Gastroesophageal sphincter (tissue), 4 donors: ENCODE results near the gene FBXO3. TPM values are rescaled to one million over a fixed set of nuclear protein-coding genes. Genes with fewer than 3 reads are reported as not detected.

Source experiments
- ATAC-seq: fragments of 150-250 bp; one replicate; pipeline ENCODE4 v1.9.1; 2016; ENCODE audit warnings: mild to moderate bottlenecking, moderate library complexity
- H3K27ac ChIP-seq, 4 donors: fragments of 200-600 bp; sonication (generic) in 3 of 4; 1 replicate in 3 of 4; 2 replicates in 1 of 4; pipeline ENCODE4 v1.5.1; 2016 to 2019
- H3K27me3 ChIP-seq: fragments of 200-600 bp; sonication (generic); one replicate; pipeline ENCODE4 v1.5.1; 2019
- H3K36me3 ChIP-seq, 2 donors: fragments of 200-600 bp; sonication (generic); one replicate each; pipeline ENCODE4 v1.5.1; 2019; ENCODE audit warnings: control low read depth in 1 of 2
- H3K4me1 ChIP-seq, 3 donors: fragments of 200-600 bp; sonication (generic); 1 replicate in 2 of 3; 2 replicates in 1 of 3; pipeline ENCODE4 v1.5.1; 2016 to 2019; ENCODE audit warnings: control low read depth in 2 of 3
- H3K4me3 ChIP-seq, 2 donors: fragments of 200-600 bp; sonication (generic); one replicate each; pipeline ENCODE4 v1.5.1; 2019; ENCODE audit warnings: mild to moderate bottlenecking in 1 of 2, moderate library complexity in 1 of 2
- H3K9me3 ChIP-seq, 3 donors: fragments of 200-600 bp; sonication (generic); one replicate each; pipeline ENCODE4 v1.5.1; 2017 to 2019; ENCODE audit warnings: control low read depth in 2 of 3
- EP300 ChIP-seq: sonication (generic); formaldehyde crosslinking; IDR thresholded peaks from one replicate; pipeline ENCODE4 v1.6.1; 2017; ENCODE audit warnings: antibody characterized with exemption, mild to moderate bottlenecking
- POLR2A ChIP-seq, 2 donors: fragments of 450-650 bp; IDR thresholded peaks; one replicate each; pipeline ENCODE4 v1.6.1; 2017; ENCODE audit warnings: antibody characterized with exemption in 2 of 2, mild to moderate bottlenecking in 2 of 2, moderate library complexity in 1 of 2
- POLR2AphosphoS5 ChIP-seq: sonication (generic); formaldehyde crosslinking; IDR thresholded peaks from one replicate; pipeline ENCODE4 v1.6.1; 2017; ENCODE audit warnings: antibody characterized with exemption
- WGBS, 2 donors: methylation state at CpG; one replicate each; pipeline ENCODE4 v1.1.5; 2018; ENCODE audit warnings: low coverage in 1 of 2; 5-methylcytosine and 5-hydroxymethylcytosine counted together
- total RNA-seq, 4 donors: library from RNA; depleted of rRNA; stranded (reverse); fragments of >200 nt; gene quantifications; one replicate each; pipeline ENCODE4 v1.1.0, GENCODE V29; 2016
- TF ChIP-seq, protein P1 (sequence below), 4 experiments: fragments of 200-600 bp in 2 of 4; fragments of 450-650 bp in 2 of 4; sonication (generic) in 1 of 4; IDR thresholded peaks; one replicate each; pipeline ENCODE4 v1.5.1; 2017 to 2019; ENCODE audit warnings: antibody characterized with exemption in 4 of 4, mild to moderate bottlenecking in 2 of 4, moderate library complexity in 2 of 4

The FBXO3 gene
- total RNA-seq, 4 donors from 2014 or later, result 38.8 to 81.4 (median 55.7) TPM

DNA sequence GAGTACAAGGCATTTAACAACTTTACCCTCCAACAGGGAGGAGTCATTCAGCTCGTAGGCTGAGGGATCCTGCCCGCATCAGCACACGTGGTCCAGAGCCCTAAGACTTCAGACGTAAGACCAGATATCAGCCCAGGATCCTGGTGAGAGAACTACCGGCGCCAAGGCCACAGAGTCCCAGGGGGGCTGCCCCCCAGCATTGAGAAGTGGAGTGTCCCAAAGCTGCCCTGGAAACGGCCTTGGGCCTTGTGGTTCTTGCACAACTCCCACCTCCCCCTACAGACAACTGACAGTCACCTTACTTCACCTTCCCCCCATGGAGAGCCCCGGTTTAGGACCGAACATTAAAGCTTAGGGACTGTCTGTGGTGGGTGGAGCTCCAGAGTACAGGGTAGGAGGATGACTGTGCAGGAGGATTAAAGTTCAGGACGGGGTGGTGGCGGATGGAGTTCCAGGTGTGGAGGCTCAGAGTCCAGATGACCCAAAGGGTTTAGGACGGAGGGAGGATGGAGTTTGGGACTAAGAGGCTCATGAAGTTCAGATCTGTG, 74.7 kb downstream of the FBXO3 start:
- no peak overlapping the region for H3K4me3 ChIP-seq
- ATAC-seq, result no peak
- H3K27ac ChIP-seq, result peak overlapping the region in 2 of 4 donors; percentile 75 to 79
- peaks cover 0 to 60% (median 8%) of the 10 kb centered on the region in 3 donors for H3K4me1 ChIP-seq
- 53 to 85% methylated on average over 3 of the region's 12 CpGs for WGBS, 2 donors
- no peaks in the 10 kb centered on the region for H3K9me3 ChIP-seq
- H3K27me3 ChIP-seq, result no peaks in the 10 kb centered on the region
- peaks cover 0 to under 1% of the 10 kb centered on the region in 2 donors for H3K36me3 ChIP-seq
- TF ChIP-seq POLR2A (IDR thresholded peaks at IDR 0.05), result no peak
- no peak for TF ChIP-seq EP300
- TF ChIP-seq POLR2AphosphoS5, result no peak
- TF ChIP-seq, protein P1, sequence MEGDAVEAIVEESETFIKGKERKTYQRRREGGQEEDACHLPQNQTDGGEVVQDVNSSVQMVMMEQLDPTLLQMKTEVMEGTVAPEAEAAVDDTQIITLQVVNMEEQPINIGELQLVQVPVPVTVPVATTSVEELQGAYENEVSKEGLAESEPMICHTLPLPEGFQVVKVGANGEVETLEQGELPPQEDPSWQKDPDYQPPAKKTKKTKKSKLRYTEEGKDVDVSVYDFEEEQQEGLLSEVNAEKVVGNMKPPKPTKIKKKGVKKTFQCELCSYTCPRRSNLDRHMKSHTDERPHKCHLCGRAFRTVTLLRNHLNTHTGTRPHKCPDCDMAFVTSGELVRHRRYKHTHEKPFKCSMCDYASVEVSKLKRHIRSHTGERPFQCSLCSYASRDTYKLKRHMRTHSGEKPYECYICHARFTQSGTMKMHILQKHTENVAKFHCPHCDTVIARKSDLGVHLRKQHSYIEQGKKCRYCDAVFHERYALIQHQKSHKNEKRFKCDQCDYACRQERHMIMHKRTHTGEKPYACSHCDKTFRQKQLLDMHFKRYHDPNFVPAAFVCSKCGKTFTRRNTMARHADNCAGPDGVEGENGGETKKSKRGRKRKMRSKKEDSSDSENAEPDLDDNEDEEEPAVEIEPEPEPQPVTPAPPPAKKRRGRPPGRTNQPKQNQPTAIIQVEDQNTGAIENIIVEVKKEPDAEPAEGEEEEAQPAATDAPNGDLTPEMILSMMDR (IDR thresholded peaks at IDR 0.05), result no peak

- Histone ChIP-seq H3K9me3 (no peaks in the 10 kb centered on the region), H3K27me3 (no peaks in the 10 kb centered on the region), H3K4me3 (no peak overlapping the region), H3K27ac (no peak overlapping the region), H3K36me3 (no peaks in the 10 kb centered on the region), H3K4me1 (peaks cover 0 to 60% (median 8%) of the 10 kb centered on the region in 3 donors)
- WGBS, 2 donors, result 90 to 91% methylated on average over 3 to 4 of the region's 5 CpGs
- TF ChIP-seq, protein P1 (IDR thresholded peaks at IDR 0.05), result no peak
- TF ChIP-seq POLR2AphosphoS5 (no peak), EP300 (no peak), POLR2A (IDR thresholded peaks at IDR 0.05) (no peak)
- ATAC-seq, result no peak
These were observed 75.4 kb downstream of the FBXO3 start for GRCh38 chr11:33698921-33699320.

- Histone ChIP-seq H3K27ac (no peak overlapping the region), H3K36me3 (no peaks in the 10 kb centered on the region), H3K4me1 (peaks cover 0 to 60% (median 9%) of the 10 kb centered on the region in 3 donors), H3K27me3 (no peaks in the 10 kb centered on the region), H3K4me3 (no peak overlapping the region), H3K9me3 (no peaks in the 10 kb centered on the region)
- ATAC-seq, result no peak
- WGBS, 2 donors, result 78 to 81% methylated on average over 3 of the region's 3 CpGs
- TF ChIP-seq POLR2A (IDR thresholded peaks at IDR 0.05), result no peak
- TF ChIP-seq POLR2AphosphoS5, result no peak
- no peak for TF ChIP-seq EP300
- TF ChIP-seq, protein P1 (IDR thresholded peaks at IDR 0.05), result no peak
These were observed 76.3 kb downstream of the FBXO3 start for GRCh38 chr11:33697997-33698396.

GRCh38 chr11:33696931-33697638, 77.2 kb downstream of the FBXO3 start:
- H3K36me3 ChIP-seq, result no peaks in the 10 kb centered on the region
- no peaks in the 10 kb centered on the region for H3K27me3 ChIP-seq
- 71 to 78% methylated on average over 2 to 6 of the region's 6 CpGs for WGBS, 2 donors
- H3K27ac ChIP-seq, result no peak overlapping the region
- ATAC-seq, result no peak
- TF ChIP-seq POLR2AphosphoS5, result no peak
- TF ChIP-seq, protein P1 (IDR thresholded peaks at IDR 0.05), result no peak
- H3K4me1 ChIP-seq, result peaks cover 0 to 60% (median 18%) of the 10 kb centered on the region in 3 donors
- no peak overlapping the region for H3K4me3 ChIP-seq
- no peaks in the 10 kb centered on the region for H3K9me3 ChIP-seq

GRCh38 chr11:33696411-33696810, 77.9 kb downstream of the FBXO3 start:
- Histone ChIP-seq H3K27me3 (no peaks in the 10 kb centered on the region), H3K4me1 (peaks cover 0 to 60% (median 21%) of the 10 kb centered on the region in 3 donors), H3K9me3 (no peaks in the 10 kb centered on the region), H3K36me3 (no peaks in the 10 kb centered on the region), H3K27ac (no peak overlapping the region), H3K4me3 (no peak overlapping the region)
- 74 to 89% methylated on average over 3 to 5 of the region's 5 CpGs for WGBS, 2 donors
- TF ChIP-seq, protein P1 (IDR thresholded peaks at IDR 0.05), result no peak
- TF ChIP-seq EP300, result no peak
- no peak for TF ChIP-seq POLR2AphosphoS5
- TF ChIP-seq POLR2A (IDR thresholded peaks at IDR 0.05), result no peak
- no peak for ATAC-seq
